ENCODE data around the gene CALD1.

CALD1 gene

DNA sequence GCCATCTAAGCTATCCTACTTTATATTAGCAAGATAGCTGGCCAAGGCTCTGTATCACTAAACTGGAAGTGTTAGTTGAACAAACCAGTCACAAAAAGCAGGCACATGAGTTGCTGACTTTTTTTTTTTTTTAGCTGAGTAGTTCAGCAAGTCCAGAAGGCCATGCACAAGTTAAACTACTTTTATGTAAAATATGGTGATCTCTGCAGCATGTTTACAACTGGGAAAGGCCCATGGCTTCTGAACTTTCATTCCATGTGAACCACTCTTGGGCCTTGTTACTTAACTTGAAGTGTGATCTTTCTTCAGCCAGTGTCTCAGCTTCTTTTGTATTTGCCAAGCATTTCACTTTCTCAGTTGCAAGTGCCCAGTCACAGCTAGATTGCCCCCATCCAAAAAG, 78.5 kb downstream of the CALD1 start:
- no peak for DNase-seq (ENCODE audit: low read depth)

DNA sequence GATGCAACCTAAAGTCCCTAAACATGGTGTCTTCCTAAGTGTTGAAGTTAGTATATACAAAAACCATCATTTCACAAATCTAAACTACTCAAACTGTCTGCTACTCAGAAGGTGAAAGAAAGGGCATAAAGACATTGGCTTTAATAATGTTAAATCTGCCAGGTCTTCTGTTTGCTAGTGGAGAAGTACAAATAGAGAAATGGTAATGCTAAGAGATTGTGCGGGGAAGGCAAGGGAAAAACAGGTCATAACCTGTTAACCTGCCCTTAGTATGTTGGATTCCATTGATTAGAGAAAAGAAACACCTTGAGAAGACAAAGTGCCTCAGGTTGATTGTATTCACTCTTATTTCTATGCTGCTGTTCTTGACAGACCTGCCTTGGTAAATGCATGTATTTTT, 80.3 kb downstream of the CALD1 start:
- no peak for DNase-seq (ENCODE audit: low read depth)

DNA sequence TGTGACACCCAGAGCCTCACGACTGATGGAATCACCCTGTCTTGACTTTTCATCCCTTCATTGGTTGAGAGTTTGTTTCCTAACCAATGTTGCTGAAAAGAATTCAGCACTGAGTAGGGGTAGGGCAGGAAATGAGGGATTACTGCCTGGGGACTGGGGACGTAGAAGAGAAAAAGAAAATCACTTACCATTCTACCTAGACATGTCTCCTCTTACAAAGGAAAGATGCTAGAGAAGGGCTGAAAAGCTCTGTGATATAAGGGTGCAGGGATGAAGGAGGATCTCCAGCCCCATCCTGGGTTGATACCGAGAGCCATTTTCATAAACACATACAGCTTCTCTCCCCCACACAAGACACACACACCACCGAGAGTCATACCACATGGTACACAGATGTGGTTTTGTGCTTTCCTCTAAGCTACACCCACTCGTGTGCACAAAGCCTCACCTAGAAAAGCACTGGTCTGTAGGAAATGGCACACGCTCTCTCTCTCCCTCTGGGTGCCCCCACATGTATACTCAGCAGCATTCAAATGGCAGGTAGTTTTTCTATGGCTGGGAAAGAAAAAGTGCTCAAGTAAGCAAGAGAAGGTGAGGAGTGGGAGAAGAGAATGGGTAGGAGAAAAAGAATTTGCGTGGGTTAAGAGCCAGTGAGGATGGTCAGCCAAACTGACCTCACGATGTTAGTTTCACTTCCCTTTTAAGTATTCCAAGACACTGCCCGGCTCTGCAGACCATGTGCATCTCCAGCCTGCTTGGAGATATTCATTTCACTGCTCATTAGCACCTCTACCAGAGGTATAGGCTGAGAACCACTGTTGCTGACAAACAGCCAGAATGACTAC, 85.8 kb downstream of the CALD1 start:
- DNase-seq (ENCODE audit: low read depth), result no peak

DNA sequence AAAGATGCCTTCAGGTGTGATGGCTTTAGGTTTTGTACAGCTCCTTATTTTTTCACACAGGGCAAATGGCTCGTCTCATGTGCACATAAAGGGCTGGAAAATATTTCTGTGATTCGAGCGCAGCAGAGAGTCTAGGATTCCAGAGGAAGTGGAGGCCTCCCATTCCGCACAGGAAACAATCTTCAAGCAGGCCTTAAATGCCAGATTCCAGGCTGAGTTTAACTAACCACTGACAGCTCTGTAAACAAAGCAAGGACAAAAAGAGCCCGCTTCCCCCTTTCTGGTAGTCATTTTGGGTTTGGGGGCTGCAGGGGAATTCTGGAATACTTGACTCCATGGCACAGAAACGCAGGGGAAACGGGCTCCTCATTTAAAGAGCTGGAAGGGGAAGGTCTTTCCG, 87.2 kb downstream of the CALD1 start:
- DNase-seq (ENCODE audit: low read depth), result no peak

DNA sequence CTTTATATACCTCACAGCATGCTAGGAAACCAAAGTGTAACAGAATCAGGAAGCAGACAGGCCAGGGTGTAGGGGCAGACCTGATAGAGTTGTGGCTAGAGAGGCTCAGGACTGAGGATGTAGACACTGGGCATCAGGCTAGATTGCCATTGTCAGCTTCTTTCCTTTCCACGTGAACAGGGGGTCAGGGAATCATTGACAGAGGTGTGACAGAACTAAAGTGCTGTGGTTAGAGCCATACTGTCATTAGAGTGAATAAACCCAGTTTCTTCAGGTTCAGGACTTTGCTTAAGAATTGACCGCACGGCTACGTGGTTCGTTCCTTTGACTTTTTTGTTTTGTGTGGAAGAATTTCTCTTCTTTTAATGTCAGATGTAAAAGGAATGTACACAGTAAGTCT, 90.7 kb downstream of the CALD1 start:
- DNase-seq (ENCODE audit: low read depth), result no peak

DNA sequence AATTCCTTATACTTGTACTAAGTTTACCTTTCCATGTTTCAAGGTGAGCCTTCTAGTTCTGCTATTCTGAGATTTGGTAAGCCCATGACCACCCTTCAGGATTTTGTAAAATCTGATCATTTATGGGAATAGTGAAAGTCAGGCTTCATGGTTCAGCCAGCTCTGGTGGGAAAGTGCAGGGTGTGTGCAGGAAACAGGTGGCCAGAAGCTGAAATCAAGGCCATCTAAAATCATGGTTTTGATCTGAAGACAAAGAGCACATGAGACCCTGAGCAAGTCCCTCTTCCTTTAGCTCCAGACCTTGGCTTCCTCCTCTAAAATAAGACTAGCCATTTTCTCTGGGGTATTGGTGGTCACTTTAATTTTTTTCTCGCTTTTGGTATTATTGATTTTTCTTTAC, 91.3 kb downstream of the CALD1 start:
- no peak for DNase-seq (ENCODE audit: low read depth)

DNA sequence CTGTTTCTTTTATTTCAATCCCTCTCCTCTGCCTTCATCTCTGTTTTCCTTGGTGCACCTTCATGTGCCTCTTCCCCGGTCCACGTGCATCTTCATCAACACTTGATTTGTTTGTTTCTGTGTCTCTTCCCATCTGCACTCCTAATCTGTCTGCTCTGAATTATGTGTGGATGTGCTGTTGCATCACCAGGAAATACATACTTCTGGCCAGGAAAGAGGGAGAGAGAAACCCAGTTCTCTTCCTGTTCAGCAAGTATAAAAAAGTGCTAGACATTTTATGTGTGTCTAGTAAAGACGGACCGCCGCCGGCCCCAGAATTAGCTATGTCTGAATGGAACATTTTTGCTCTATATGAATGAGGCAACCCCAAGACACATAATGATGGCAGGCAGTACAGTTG, 93.8 kb downstream of the CALD1 start:
- no peak for DNase-seq (ENCODE audit: low read depth)

DNA sequence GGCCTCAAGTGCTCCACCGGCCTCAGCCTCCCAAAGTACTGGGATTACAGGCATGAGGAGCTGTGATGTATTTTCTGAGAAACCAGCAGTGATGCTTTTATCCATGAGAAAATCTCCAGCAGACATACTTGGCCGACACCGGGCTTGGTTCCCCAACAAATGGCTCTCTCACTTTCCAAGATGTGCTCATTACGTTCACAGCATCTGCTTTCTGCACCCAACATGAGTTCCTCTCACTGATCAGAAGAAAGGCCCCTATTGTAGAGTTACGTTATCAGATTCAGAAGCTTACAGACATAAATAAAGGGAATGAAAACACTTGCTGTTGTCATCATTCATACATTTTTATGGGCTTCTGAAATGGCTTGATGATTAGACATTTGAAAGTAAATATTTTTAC, 95.0 kb downstream of the CALD1 start:
- no peak for DNase-seq (ENCODE audit: low read depth)

DNA sequence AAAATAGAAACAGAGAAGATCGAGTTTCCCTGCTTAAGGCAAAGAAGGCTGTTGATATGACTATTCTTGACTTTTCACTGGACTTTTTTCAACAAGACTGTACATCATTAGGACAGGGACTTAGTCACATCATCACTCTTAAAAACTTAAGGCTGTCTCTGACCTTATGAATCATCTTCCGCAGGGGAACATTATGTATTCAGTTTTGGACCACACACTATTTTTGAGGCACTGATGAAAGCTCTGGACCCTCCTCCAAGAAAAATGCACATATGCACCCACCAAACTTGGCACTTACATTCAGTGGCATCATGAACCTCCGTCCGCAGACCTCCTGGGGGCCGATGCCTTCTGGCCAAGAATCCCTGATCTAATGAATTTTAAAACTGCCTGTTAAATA, 96.4 kb downstream of the CALD1 start:
- DNase-seq (ENCODE audit: low read depth), result no peak

DNA sequence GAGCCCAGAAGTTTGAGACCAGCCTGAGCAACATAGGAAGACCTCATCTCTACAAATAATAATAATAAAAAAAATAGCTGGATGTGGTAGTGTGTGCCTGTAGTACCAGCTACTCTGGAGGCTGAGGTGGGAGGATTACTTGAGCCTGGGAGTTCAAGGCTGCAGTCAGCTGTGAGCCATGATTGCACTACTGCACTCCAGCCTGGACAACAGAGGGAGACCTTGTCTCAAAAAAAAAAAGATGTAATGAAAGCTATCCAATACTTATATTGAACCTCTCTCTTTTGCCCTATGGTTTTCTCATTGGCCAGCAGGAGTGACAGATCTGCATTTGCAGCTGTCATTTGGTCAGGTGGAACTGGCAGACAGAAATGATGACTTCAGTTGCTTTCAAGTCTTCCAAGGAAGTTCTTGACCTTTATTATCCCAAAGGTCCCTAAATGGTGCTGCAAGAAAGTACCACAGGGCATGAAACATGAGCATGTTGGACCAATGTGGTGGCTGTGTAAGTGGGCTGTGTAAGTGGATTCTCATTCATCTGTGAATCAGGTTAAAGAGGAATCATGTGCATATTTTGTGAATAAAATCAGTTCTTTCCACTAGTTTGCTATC, 99.4 kb downstream of the CALD1 start:
- DNase-seq (ENCODE audit: low read depth), result no peak

DNA sequence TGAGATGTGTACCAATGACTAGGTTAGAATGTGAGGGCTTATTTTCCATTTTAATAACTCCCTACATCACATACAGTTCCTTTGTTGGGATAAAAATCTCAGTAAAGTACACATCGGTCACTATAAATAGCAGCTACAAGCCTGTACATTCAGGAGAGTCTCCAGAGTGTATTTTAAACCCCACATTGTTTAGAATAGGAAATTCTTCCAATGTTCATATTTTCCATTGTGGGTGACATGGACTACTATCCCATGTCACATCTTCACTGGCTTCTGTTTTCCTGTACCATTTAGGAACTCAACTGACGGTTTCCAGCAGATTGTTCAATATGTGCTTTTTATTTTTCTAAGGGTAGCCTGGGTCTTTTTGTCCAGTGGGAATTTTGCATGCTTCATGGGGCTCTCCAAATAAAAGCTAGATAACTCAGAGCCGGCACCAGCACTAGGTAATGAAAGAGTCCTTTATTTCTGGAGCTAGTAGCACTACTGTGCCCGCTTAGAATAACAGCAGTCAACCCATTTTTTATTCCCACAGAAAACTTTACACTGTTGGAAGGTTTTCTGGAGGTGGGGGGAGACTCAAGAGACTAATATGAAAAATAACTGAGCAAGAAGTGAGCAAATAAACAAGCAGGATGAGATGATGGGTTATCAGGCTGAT, 100.5 kb downstream of the CALD1 start:
- DNase-seq (ENCODE audit: low read depth), result no peak

DNA sequence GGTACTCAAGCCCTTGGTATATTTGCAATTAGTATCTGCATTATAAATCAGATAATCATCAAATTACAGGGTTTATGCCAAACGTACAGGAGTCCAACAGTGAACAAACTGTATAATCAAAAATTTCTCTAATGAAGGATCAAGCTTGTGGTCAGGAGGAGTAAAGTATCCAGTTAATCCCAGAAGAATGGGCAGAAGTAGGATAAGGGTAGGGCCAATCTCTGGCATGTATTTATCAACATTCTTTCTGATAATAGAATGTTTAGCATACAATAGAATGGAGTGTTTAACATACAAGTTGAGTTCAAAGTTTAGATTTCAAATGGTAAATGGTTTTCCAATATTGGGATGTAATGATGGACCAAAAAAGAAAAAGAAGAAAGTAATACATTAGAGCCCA, 103.0 kb downstream of the CALD1 start:
- no peak for DNase-seq (ENCODE audit: low read depth)

DNA sequence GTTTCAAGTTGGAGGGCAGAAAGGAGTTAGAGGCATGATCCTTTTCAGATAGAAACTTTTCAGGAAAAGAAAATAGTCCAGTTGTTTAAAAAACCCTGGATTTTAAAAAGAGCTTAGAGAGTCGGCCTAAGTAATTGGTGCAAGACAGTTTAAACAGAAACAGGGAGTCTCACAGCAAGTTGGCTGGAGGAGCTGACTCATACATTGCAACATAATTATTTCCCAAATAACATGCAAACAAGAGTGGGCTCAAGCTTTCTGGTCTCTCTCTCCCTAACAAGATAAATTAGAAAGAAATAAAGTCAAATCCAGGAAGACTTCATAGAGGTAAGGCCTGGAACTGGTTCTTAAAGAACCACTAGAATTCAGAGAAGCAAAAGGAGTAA, 106.5 kb downstream of the CALD1 start:
- no peak for DNase-seq (ENCODE audit: low read depth)

DNA sequence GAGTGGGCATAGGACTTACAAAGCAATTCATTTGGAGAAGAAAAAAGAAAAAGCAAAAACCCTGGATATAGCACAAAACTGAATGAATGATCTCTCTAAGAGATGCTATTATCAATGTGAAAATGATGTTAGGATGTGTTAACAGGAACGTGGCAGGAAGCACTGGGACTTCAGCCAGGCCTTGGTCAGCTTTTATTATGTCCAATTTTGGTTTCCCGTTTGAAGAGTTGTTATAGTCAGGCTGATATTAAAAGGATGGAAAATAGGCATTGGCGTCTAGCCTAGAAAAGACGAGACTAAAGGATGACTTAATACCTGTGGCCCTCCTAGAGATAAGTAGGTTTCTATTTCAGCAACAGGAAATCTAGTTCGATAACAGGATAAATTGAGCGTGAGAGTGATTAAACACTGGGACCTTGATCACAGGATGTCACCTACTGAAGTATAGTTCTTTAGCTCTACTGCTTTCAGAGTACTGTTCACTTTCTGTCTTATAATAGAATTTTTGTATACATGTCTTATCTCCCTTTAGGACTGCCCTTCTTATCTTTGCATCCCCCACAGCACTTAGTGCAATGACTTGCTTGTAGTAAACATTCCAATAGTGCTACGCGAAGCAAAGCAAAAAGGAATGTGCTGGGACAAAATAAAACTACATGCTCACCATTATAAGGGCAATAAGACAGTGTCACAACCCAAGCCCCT, 107.1 kb downstream of the CALD1 start:
- no peak for DNase-seq (ENCODE audit: low read depth)

DNA sequence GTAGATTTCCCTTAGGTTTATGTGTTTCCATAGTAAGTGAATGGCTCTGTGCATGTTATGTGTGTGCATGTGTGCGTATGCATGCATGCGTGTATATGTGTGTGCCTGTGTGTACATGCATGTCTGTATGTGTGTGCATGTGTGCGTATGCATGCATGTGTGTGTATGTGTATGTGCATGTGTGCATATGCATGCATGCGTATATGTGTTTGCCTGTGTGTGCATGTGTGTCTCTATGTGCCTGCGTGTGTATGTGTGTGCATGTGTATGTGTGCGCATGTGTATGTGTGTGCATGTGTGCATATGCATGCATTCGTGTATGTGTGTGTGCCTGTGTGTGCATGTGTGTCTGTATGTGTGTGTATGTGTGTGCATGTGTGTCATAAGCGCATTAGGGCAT, 108.1 kb downstream of the CALD1 start:
- no peak for DNase-seq (ENCODE audit: low read depth)

DNA sequence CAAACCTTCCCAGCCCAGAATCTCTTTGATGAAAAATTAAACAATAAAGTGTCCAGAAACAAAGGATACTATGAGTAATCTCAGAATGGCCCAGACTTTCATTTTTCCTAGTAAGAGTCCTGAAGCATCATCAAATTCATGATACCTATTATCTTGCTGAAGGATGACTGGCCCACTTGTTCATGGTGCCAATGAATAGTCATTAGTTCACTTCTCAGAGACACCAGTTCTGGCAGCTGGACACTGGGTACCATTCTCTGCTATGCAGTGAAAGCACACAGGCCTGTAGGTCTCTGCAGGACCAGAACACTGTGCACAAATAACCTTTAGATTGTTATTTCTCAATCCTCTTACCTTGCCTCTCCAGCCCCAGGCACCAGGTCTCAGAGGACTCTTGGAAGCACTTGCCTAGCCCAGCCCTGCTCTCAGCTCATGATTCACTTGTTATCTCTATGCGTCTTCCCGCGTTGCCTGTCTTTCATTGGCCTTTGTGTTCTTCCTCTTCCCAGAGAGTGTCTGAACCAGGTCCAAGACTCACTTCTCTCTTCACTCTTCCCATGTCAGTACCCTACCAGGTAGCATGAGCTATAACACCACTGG, 108.8 kb downstream of the CALD1 start:
- no peak for DNase-seq (ENCODE audit: low read depth)

DNA sequence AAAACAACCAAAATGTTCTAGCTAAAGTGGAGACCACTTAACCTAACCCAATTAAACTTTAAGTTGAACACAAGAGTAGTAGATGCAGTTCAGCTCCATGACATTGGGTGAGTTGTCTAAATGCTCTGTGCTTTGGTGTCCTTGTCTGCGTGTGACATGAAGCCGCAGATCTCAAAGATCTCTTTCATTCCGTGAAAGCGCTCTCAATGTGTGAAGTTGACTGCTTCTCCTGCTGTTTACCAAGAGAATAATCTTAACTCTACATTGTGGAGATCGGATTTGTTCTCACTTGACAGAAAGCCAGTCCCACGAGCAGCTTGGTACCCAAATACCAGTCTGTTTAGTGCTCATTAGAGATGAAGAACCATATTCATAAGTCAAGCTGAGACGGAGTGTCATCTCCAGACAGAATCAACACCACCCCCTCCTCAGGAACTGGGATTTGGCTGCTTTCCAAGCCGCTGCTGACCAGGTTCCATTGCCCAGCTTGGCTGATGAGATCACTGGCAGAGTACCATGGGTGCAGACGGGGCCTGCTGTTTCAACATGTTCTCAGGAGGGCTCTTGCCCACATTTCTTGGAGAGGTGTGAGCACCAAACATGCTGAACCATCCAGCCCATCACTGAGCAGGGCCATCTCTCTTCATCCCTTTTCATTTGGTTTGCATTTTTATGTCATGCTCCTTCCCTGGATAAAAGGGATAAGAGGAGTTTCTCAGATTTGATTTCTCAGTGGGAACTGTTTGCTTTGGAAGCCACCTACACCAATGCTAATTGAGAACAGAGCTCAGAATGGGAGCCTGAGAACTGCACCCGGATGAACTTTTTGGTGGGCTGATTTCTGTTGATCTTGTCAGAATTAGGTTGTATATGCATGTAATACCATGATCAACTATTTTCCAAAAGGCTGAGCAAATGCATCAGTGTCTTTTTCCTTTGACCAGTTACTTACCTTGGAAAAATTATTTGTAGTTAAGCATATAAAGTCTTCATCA, 111.1 kb downstream of the CALD1 start:
- DNase-seq (ENCODE audit: low read depth), result no peak

DNA sequence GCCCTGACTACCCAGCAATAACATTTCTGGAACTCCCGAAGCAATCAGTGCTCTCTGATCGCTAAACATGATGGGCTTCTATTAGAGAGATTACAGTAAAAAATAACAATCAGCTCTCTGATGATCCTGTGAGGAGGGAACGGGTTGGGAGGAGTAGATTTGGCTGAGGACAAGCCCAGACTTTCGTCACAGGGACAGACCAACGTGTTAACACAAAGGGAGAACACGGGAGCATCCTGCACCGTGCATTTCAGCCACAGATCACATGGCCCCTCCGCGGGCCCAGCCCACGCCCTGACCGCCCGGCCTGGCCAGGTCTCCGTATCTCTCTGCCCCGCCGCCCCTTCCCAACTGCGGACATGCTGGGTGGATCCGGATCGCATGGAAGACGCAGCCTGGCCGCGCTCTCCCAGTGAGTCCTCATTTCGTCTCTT, 111.8 kb downstream of the CALD1 start:
- DNase-seq (ENCODE audit: low read depth), result no peak

DNA sequence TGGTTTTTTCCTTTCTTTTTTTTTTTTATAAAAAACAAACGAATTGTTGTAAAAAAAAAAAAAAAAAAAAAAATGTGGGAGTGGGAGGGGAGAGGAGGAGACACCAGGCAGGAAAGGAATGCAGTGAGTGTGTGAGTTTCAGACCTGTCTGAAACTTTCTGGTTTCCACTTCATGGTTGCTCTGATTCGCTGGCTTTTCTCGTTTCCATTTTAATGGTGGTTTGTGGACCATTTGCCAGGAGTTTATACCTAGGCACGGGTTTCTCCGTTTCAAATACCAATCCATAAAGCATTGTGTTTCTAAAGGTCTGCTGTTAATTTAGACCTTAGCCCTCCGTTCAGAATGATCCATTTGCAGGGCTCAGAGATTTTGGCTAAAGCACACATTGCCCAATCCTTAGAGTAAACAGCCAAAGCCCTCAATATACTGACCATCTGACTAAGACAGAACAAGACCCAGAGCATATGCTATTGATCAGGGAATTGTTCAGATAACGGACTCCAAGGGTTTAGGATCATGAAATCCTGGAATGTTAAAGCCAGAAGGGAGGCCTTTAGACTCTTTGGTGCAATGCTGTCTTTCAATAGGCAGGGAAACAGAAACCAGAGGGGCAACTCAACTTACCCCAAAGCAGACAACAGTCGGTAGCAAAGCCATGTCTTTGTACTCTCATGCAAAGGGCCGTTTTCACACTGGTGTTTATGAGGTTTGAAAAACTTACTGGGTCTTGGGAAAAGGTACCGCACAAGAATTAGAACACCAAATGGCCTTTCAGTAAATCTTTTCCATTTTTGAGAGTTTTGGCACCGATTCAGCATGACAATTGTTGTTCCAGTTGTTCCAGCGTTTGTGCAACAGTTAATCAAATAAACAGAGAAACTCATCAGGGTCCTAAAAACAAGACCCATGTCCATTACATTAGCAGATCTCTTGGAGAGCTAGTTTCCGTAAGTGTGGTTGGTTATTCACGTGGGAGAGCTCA, 112.6 kb downstream of the CALD1 start:
- DNase-seq (ENCODE audit: low read depth), result no peak

DNA sequence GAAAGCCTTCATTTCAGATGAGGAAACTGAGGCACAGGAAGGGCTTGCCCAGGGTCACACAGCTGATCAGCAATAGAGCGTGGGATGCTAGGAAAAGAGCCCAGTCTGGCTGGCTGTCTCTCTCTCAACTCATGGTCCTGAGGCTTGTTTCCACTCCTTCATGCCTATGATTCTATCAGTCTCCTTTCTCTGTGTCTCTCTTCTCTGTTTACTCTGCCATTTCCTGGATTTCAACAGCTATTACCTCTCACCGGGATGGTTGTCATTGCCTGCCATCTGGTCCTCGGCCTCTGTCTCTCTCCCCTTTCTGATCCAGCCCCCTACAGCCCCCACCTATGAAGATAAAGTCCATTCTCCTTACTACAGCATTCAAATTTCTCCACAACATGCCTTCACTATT, 113.5 kb downstream of the CALD1 start:
- no peak for DNase-seq (ENCODE audit: low read depth)
